ENCODE measurements around the gene EPHB1. TPM values are rescaled to one million over a fixed set of nuclear protein-coding genes. Genes with fewer than 3 reads are reported as not detected.

EPHB1 gene
- total RNA-seq, 1 donor from 2014 or later, result 13.7 TPM

GRCh38 chr3:135082706-135083105 lies 287.6 kb downstream of the EPHB1 start:
- H3K9me3 Mint-ChIP-seq, result no peaks in the 10 kb centered on the region
- no peak for DNase-seq (ENCODE audit: low read depth, low spot score)
- no peaks in the 10 kb centered on the region for H3K36me3 Mint-ChIP-seq (ENCODE audit: low read depth)
- no peaks in the 10 kb centered on the region for H3K27me3 Mint-ChIP-seq (ENCODE audit: low read depth)
- H3K4me1 Mint-ChIP-seq, result no peaks in the 10 kb centered on the region
- no peak overlapping the region for H3K27ac Mint-ChIP-seq (ENCODE audit: unreplicated experiment)
- no peak overlapping the region for H3K4me3 Mint-ChIP-seq
- TF ChIP-seq, protein P1, sequence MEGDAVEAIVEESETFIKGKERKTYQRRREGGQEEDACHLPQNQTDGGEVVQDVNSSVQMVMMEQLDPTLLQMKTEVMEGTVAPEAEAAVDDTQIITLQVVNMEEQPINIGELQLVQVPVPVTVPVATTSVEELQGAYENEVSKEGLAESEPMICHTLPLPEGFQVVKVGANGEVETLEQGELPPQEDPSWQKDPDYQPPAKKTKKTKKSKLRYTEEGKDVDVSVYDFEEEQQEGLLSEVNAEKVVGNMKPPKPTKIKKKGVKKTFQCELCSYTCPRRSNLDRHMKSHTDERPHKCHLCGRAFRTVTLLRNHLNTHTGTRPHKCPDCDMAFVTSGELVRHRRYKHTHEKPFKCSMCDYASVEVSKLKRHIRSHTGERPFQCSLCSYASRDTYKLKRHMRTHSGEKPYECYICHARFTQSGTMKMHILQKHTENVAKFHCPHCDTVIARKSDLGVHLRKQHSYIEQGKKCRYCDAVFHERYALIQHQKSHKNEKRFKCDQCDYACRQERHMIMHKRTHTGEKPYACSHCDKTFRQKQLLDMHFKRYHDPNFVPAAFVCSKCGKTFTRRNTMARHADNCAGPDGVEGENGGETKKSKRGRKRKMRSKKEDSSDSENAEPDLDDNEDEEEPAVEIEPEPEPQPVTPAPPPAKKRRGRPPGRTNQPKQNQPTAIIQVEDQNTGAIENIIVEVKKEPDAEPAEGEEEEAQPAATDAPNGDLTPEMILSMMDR (conservative IDR thresholded peaks at IDR 0.05), result no peak

DNA sequence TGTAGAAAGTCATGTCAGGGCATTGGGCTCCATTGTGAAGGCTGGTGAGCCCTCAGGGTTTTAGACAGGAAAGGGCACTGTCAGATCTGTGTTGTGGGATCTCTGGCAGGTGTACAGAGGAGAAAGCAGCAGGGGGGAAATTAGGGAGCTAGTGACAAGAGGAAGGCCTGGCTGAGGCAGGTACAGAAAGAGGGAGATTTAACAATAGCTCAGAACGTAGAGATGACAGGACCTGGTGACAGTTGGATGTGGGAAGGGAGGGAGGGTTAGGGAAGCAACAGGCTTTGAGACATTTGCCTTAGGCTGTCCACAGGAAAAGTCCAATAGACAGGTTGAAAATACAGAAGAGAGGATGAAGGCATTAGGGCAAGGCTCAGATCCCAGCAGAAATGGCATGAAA lies 288.1 kb downstream of the EPHB1 start:
- Mint-ChIP-seq H3K9me3 (no peaks in the 10 kb centered on the region), H3K27ac (ENCODE audit: unreplicated experiment) (peak overlapping the region; percentile 23), H3K4me1 (no peaks in the 10 kb centered on the region), H3K4me3 (no peak overlapping the region), H3K36me3 (ENCODE audit: low read depth) (no peaks in the 10 kb centered on the region), H3K27me3 (ENCODE audit: low read depth) (no peaks in the 10 kb centered on the region)
- no peak for DNase-seq (ENCODE audit: low read depth, low spot score)
- TF ChIP-seq, protein P1 (conservative IDR thresholded peaks at IDR 0.05), result no peak

- Mint-ChIP-seq H3K4me3 (no peak overlapping the region), H3K4me1 (no peaks in the 10 kb centered on the region), H3K27me3 (ENCODE audit: low read depth) (no peaks in the 10 kb centered on the region), H3K36me3 (ENCODE audit: low read depth) (no peaks in the 10 kb centered on the region), H3K27ac (ENCODE audit: unreplicated experiment) (no peak overlapping the region), H3K9me3 (no peaks in the 10 kb centered on the region)
- no peak for DNase-seq (ENCODE audit: low read depth, low spot score)
- TF ChIP-seq, protein P1 (conservative IDR thresholded peaks at IDR 0.05), result no peak
Observed at GRCh38 chr3:135083756-135084155, 288.7 kb downstream of the EPHB1 start.

GRCh38 chr3:135084405-135084804 lies 289.3 kb downstream of the EPHB1 start:
- no peaks in the 10 kb centered on the region for H3K4me1 Mint-ChIP-seq
- H3K4me3 Mint-ChIP-seq, result no peak overlapping the region
- TF ChIP-seq, protein P1 (conservative IDR thresholded peaks at IDR 0.05), result no peak
- no peak for DNase-seq (ENCODE audit: low read depth, low spot score)
- H3K36me3 Mint-ChIP-seq (ENCODE audit: low read depth), result no peaks in the 10 kb centered on the region
- H3K9me3 Mint-ChIP-seq, result no peaks in the 10 kb centered on the region
- H3K27ac Mint-ChIP-seq (ENCODE audit: unreplicated experiment), result no peak overlapping the region
- H3K27me3 Mint-ChIP-seq (ENCODE audit: low read depth), result no peaks in the 10 kb centered on the region

- no peaks in the 10 kb centered on the region for H3K4me1 Mint-ChIP-seq
- H3K9me3 Mint-ChIP-seq, result no peaks in the 10 kb centered on the region
- H3K36me3 Mint-ChIP-seq (ENCODE audit: low read depth), result no peaks in the 10 kb centered on the region
- no peak for DNase-seq (ENCODE audit: low read depth, low spot score)
- H3K27ac Mint-ChIP-seq (ENCODE audit: unreplicated experiment), result no peak overlapping the region
- H3K4me3 Mint-ChIP-seq, result no peak overlapping the region
- TF ChIP-seq, protein P1 (conservative IDR thresholded peaks at IDR 0.05), result no peak
- H3K27me3 Mint-ChIP-seq (ENCODE audit: low read depth), result no peaks in the 10 kb centered on the region
Observed at GRCh38 chr3:135084976-135085375, 289.9 kb downstream of the EPHB1 start.

Measured in neural crest cell (in vitro differentiated cells).